H9 (cell line): ENCODE data around the gene PROM1. TPM values are rescaled to one million over a fixed set of nuclear protein-coding genes. Genes with fewer than 3 reads are reported as not detected.

Experiments
- DNase-seq: peaks from one replicate; pipeline ENCODE4 v3.0.0-alpha.2; 2017
- H2AFZ ChIP-seq: one replicate; pipeline ENCODE4 v1.6.1; 2013; ENCODE audit warnings: mild to moderate bottlenecking, low read length, control low read depth, moderate library complexity
- H2AK5ac ChIP-seq: 2 replicates; pipeline ENCODE4 v1.6.1; 2013; ENCODE audit warnings: low read length, control low read depth, mixed read lengths; ENCODE audit not compliant: insufficient read length
- H2BK120ac ChIP-seq: one replicate; pipeline ENCODE4 v1.6.1; 2013; ENCODE audit warnings: low read depth, mild to moderate bottlenecking, low read length, control low read depth, inconsistent platforms; ENCODE audit not compliant: poor library complexity, severe bottlenecking
- H2BK12ac ChIP-seq: 2 replicates; pipeline ENCODE4 v1.6.1; 2013; ENCODE audit warnings: low read length, control low read depth, mixed read lengths, low read depth; ENCODE audit not compliant: insufficient read length
- H2BK15ac ChIP-seq: 2 replicates; pipeline ENCODE4 v1.6.1; 2013; ENCODE audit warnings: low read depth, low read length, control low read depth
- H2BK20ac ChIP-seq: one replicate; pipeline ENCODE4 v1.6.1; 2013; ENCODE audit warnings: low read depth, mild to moderate bottlenecking, low read length, control low read depth, inconsistent platforms; ENCODE audit not compliant: poor library complexity, severe bottlenecking
- H2BK5ac ChIP-seq: 2 replicates; pipeline ENCODE4 v1.6.1; 2013; ENCODE audit warnings: low read length, control low read depth, mixed read lengths; ENCODE audit not compliant: insufficient read length
- H3K14ac ChIP-seq: 2 replicates; pipeline ENCODE4 v1.6.1; 2013; ENCODE audit warnings: low read length, control low read depth; ENCODE audit not compliant: insufficient read depth
- H3K18ac ChIP-seq: 2 replicates; pipeline ENCODE4 v1.6.1; 2013; ENCODE audit warnings: low read depth, mild to moderate bottlenecking, mixed read lengths, low read length, control low read depth; ENCODE audit not compliant: insufficient read length
- H3K23ac ChIP-seq: 2 replicates; pipeline ENCODE4 v1.6.1; 2013; ENCODE audit warnings: low read length, control low read depth, mixed read lengths, low read depth; ENCODE audit not compliant: insufficient read length
- H3K23me2 ChIP-seq: 2 replicates; pipeline ENCODE4 v1.6.1; 2013; ENCODE audit warnings: low read depth, mild to moderate bottlenecking, mixed read lengths, low read length, control low read depth; ENCODE audit not compliant: insufficient read length, poor library complexity, severe bottlenecking
- H3K27ac ChIP-seq: 2 replicates; pipeline ENCODE4 v1.5.1; 2013; ENCODE audit warnings: low read length, control low read depth, mixed read lengths, low read depth; ENCODE audit not compliant: insufficient read length
- H3K27me3 ChIP-seq: 2 replicates; pipeline ENCODE4 v1.6.1; 2013; ENCODE audit warnings: low read length, control low read depth, inconsistent platforms; ENCODE audit not compliant: insufficient read depth
- H3K4ac ChIP-seq: 2 replicates; pipeline ENCODE4 v1.6.1; 2013; ENCODE audit warnings: low read depth, mild to moderate bottlenecking, control low read depth, inconsistent platforms, low read length, moderate library complexity
- H3K4me1 ChIP-seq: 2 replicates; pipeline ENCODE4 v1.6.1; 2013; ENCODE audit warnings: low read length, control low read depth, inconsistent platforms; ENCODE audit not compliant: insufficient read depth
- H3K4me2 ChIP-seq: 2 replicates; pipeline ENCODE4 v1.6.1; 2013; ENCODE audit warnings: low read length, control low read depth, mixed read lengths; ENCODE audit not compliant: insufficient read length, insufficient read depth
- H3K56ac ChIP-seq: 2 replicates; pipeline ENCODE4 v1.6.1; 2013; ENCODE audit warnings: low read depth, mild to moderate bottlenecking, mixed read lengths, low read length, control low read depth; ENCODE audit not compliant: insufficient read length
- H3K79me1 ChIP-seq: 2 replicates; pipeline ENCODE4 v1.6.1; 2013; ENCODE audit warnings: low read depth, mild to moderate bottlenecking, moderate library complexity, low read length, control low read depth, inconsistent platforms; ENCODE audit not compliant: insufficient read depth, poor library complexity, severe bottlenecking
- H3K79me2 ChIP-seq: 2 replicates; pipeline ENCODE4 v1.6.1; 2013; ENCODE audit warnings: low read length, control low read depth, inconsistent platforms; ENCODE audit not compliant: insufficient read depth
- H3K9ac ChIP-seq: 2 replicates; pipeline ENCODE4 v1.6.1; 2013; ENCODE audit warnings: low read length, control low read depth, mixed read lengths; ENCODE audit not compliant: insufficient read length; ENCODE audit errors: extremely low read depth
- H3K9me3 ChIP-seq: one replicate; pipeline ENCODE4 v1.6.1; 2013; ENCODE audit warnings: low read depth, low read length, inconsistent platforms; ENCODE audit not compliant: control insufficient read depth
- H3T11ph ChIP-seq: one replicate; pipeline ENCODE4 v1.6.1; 2013; ENCODE audit warnings: mild to moderate bottlenecking, low read length, control low read depth, inconsistent platforms
- H4K20me1 ChIP-seq: one replicate; pipeline ENCODE4 v1.6.1; 2013; ENCODE audit not compliant: control insufficient read depth, insufficient read length, insufficient read depth
- H4K5ac ChIP-seq: 2 replicates; pipeline ENCODE4 v1.6.1; 2013; ENCODE audit warnings: low read depth, mild to moderate bottlenecking, mixed read lengths, low read length, control low read depth; ENCODE audit not compliant: insufficient read length
- H4K8ac ChIP-seq: replicated peaks from 2 replicates; pipeline ENCODE4 v1.6.1; 2013; ENCODE audit warnings: low read length, control low read depth, mixed read lengths, low read depth; ENCODE audit not compliant: insufficient read length
- H4K91ac ChIP-seq: 2 replicates; pipeline ENCODE4 v1.6.1; 2013; ENCODE audit warnings: low read depth, mild to moderate bottlenecking, moderate library complexity, mixed read lengths, low read length, control low read depth; ENCODE audit not compliant: insufficient read length
- H3K27ac Mint-ChIP-seq, 3 experiments: 2 replicates in 2 of 3; 3 replicates in 1 of 3; pipeline ENCODE4 v1.8.0; 2020 to 2021; ENCODE audit warnings: mixed read lengths in 3 of 3, mild to moderate bottlenecking in 1 of 3, moderate library complexity in 1 of 3
- H3K27me3 Mint-ChIP-seq: 2 replicates; pipeline ENCODE4 v1.8.0; 2021; ENCODE audit warnings: low read depth, mild to moderate bottlenecking, moderate library complexity, mixed read lengths
- H3K36me3 Mint-ChIP-seq, 3 experiments: 2 replicates in 2 of 3; 3 replicates in 1 of 3; pipeline ENCODE4 v1.8.0; 2020 to 2021; ENCODE audit warnings: low read depth in 3 of 3, mixed read lengths in 3 of 3; ENCODE audit not compliant: insufficient read depth in 1 of 3
- H3K4me1 Mint-ChIP-seq, 2 experiments: 2 replicates each; pipeline ENCODE4 v1.8.0; 2020; ENCODE audit warnings: mixed read lengths in 2 of 2
- H3K4me3 Mint-ChIP-seq, 2 experiments: 2 replicates in 1 of 2; 3 replicates in 1 of 2; pipeline ENCODE4 v1.8.0; 2020 to 2021; ENCODE audit warnings: mild to moderate bottlenecking in 2 of 2, mixed read lengths in 2 of 2, moderate library complexity in 1 of 2
- H3K9me3 Mint-ChIP-seq, 2 experiments: 2 replicates in 1 of 2; 3 replicates in 1 of 2; pipeline ENCODE4 v1.8.0; 2020; ENCODE audit warnings: mild to moderate bottlenecking in 2 of 2, mixed read lengths in 2 of 2, moderate library complexity in 1 of 2
- CTCF ChIP-seq: fragments of 200-600 bp; sonication (generic); conservative IDR thresholded peaks from 3 replicates; pipeline ENCODE4 v1.8.0; 2021; ENCODE audit warnings: antibody characterized with exemption, mild to moderate bottlenecking
- WGBS: extraction: QIAGEN DNeasy Blood & Tissue Kit; methylation state at CpG from one replicate; pipeline ENCODE4 v1.1.7; 2013; ENCODE audit warnings: missing lambda C conversion rate, low lambda C conversion rate, mixed read lengths; ENCODE audit not compliant: insufficient read length; ENCODE audit errors: extremely low coverage; 5-methylcytosine and 5-hydroxymethylcytosine counted together
- total RNA-seq: library from RNA; stranded (reverse); gene quantifications from 2 replicates; pipeline ENCODE4 v1.2.1, GENCODE V29; 2021

PROM1 gene
- total RNA-seq, 1 experiment from 2014 or later: 98.3 TPM

GRCh38 chr4:16131293-16131692, 47.5 kb upstream of the PROM1 start:
- Mint-ChIP-seq H3K4me1 (peaks cover 0 to 9% of the 10 kb centered on the region in 2 experiments; a peak in 2 of 4 replicates), H3K4me3 (no peak overlapping the region), H3K27ac (no peak overlapping the region), H3K27me3 (no peaks in the 10 kb centered on the region; the same call in 1 of the 2 replicates), H3K36me3 (peaks cover 0 to 7% (median 3%) of the 10 kb centered on the region in 3 experiments; a peak in 4 of 7 replicates), H3K9me3 (peaks cover 8 to 14% of the 10 kb centered on the region in 2 experiments)
- H2BK15ac ChIP-seq: no peak overlapping the region
- no peak overlapping the region for H3K4ac ChIP-seq
- no peak overlapping the region for H2BK20ac ChIP-seq
- H3K14ac ChIP-seq: no peak overlapping the region
- DNase-seq: no peak
- H2BK120ac ChIP-seq: no peak overlapping the region
- no CpG with 5 or more reads among the region's 1 CpG for WGBS
- no peak overlapping the region for H2BK12ac ChIP-seq
- H4K20me1 ChIP-seq: no peaks in the 10 kb centered on the region
- no peak overlapping the region for H2AK5ac ChIP-seq
- H2BK5ac ChIP-seq: no peak overlapping the region
- no peak overlapping the region for H3T11ph ChIP-seq
- no peak overlapping the region for H2AFZ ChIP-seq
- H3K23me2 ChIP-seq: no peaks in the 10 kb centered on the region
- no peaks in the 10 kb centered on the region for H3K4me1 ChIP-seq
- no peak overlapping the region for H4K5ac ChIP-seq
- TF ChIP-seq CTCF: no peak
- H3K9ac ChIP-seq: no peak overlapping the region
- no peaks in the 10 kb centered on the region for H3K79me1 ChIP-seq
- H4K8ac ChIP-seq: no peak overlapping the region
- no peak overlapping the region for H3K4me2 ChIP-seq
- H3K18ac ChIP-seq: no peak overlapping the region
- H3K27me3 ChIP-seq: no peaks in the 10 kb centered on the region
- no peak overlapping the region for H3K23ac ChIP-seq
- no peak overlapping the region for H3K56ac ChIP-seq
- no peaks in the 10 kb centered on the region for H3K79me2 ChIP-seq
- no peak overlapping the region for H3K27ac ChIP-seq
- peaks cover 6% of the 10 kb centered on the region for H3K9me3 ChIP-seq
- H4K91ac ChIP-seq: no peak overlapping the region
